NB4 (cell line): ENCODE measurements around the gene NUP214.
"Not testable (repeated sequence)": the region's sequence is repeated elsewhere in the genome, so short reads cannot be mapped to it uniquely, and the experiment has no call there.

Experiments used
- DNase-seq: peaks from one replicate; pipeline ENCODE4 v3.0.0; 2010; ENCODE audit warnings: low read depth
- H3K4me3 ChIP-seq: one replicate; pipeline ENCODE4 v1.5.1; 2011; ENCODE audit warnings: mild to moderate bottlenecking, low read depth, low read length, moderate library complexity
- CTCF ChIP-seq: IDR thresholded peaks from one replicate; pipeline ENCODE4 v1.5.1; 2012; ENCODE audit warnings: low read depth, low read length
- MAX ChIP-seq: IDR thresholded peaks from 2 replicates; pipeline ENCODE4 v1.6.1; 2011; ENCODE audit warnings: low read depth, low read length
- MYC ChIP-seq: IDR thresholded peaks from 2 replicates; pipeline ENCODE4 v1.6.1; 2011; ENCODE audit warnings: low read depth, low read length
- POLR2A ChIP-seq: IDR thresholded peaks from 2 replicates; pipeline ENCODE4 v1.6.1; 2011; ENCODE audit warnings: mild to moderate bottlenecking; ENCODE audit not compliant: insufficient read length; ENCODE audit errors: extremely low read depth

NUP214 gene

GRCh38 chr9:131270171-131271015 lies 145.0 kb downstream of the NUP214 start:
- TF ChIP-seq MAX (peak; percentile 100), CTCF (no peak), MYC (peak; percentile 98), POLR2A (peak; percentile 24)
- DNase-seq = peak; percentile 98
- H3K4me3 ChIP-seq = peak overlapping the region; percentile 84

- not testable (repeated sequence) for DNase-seq
- H3K4me3 ChIP-seq = peak overlapping the region; percentile 84
Measured at GRCh38 chr9:131271016-131271273, 145.6 kb downstream of the NUP214 start.

- no peak for TF ChIP-seq POLR2A
- TF ChIP-seq MYC = no peak
- TF ChIP-seq MAX = no peak; the same call in 1 of the 2 replicates
- no peak for TF ChIP-seq CTCF
- peak; percentile 59 for DNase-seq
- H3K4me3 ChIP-seq = peak overlapping the region; percentile 84
Measured at GRCh38 chr9:131271506-131271931, 146.1 kb downstream of the NUP214 start.

- DNase-seq = peak; percentile 51
- peak overlapping the region; percentile 84 for H3K4me3 ChIP-seq
- TF ChIP-seq MAX = no peak
- no peak for TF ChIP-seq MYC
- no peak for TF ChIP-seq POLR2A
- no peak for TF ChIP-seq CTCF
Measured at GRCh38 chr9:131272212-131272611, 146.8 kb downstream of the NUP214 start.

GRCh38 chr9:131273146-131273855 lies 147.9 kb downstream of the NUP214 start:
- peak; percentile 89 for DNase-seq
- peak overlapping the region; percentile 84 for H3K4me3 ChIP-seq
- peak; percentile 30 for TF ChIP-seq CTCF
- TF ChIP-seq POLR2A = no peak
- TF ChIP-seq MYC = peak; percentile 91
- TF ChIP-seq MAX = peak; percentile 92
